HG03432 (cell line): ENCODE data around the gene FNDC3A.
"Not testable (repeated sequence)": the region's sequence is repeated elsewhere in the genome, so short reads cannot be mapped to it uniquely, and the experiment has no call there.

ENCODE experiments used
- ATAC-seq: cut with Tn5 transposase; IDR thresholded peaks from one replicate; pipeline ENCODE4 v1.9.1; 2021; ENCODE audit warnings: mild to moderate bottlenecking, moderate library complexity; ENCODE audit not compliant: unreplicated experiment

FNDC3A gene

DNA sequence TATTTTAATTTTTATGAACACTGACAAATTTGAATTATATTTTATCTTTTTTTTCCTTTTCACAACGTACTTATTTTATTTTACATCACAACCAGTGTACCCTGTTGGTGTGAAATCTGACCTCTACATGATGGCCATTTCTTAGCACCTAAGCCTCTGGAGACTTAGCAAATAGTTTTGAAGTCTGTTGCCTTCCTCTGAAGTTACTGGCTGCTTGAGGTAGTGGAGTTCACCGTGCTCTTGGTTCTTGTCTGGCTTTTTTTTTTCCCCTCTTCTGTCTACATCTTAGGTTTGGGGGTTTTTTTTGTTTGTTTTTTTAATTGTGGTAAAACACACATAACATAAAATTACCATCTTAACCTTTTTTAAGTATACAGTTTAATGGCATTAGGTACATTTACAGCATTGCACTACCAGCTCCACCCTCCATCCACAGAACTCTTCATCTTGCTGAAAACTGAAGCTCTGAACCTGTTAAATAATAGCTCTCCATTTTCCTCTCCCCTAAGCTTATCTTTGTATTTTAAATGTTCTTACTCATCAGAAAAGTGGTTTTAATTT lies 150.3 kb downstream of the FNDC3A start:
- ATAC-seq, result no peak

DNA sequence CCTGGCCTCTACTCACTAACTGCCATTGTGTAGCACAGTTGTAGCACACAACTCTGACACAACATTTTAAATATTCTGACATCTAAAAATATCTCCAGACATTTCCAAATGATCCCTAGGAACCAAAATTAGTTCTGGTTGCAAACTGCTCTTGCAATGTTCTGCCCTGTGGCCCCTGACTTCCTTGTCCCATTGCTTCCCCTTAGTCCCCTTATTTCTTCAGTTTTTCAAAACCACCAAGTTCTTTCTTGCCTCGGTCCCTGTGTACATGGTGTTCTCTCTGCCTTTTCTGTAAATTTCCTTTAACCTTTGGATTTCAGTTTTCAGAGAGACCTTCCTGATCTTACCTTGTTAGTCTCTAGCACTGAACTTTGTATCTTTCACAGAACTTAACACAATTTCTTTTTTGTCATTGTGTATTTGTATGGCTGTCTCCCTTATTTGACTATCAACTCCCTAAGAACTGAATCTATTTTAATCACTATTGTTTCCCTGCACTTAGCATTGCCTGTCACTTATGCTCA lies 156.8 kb downstream of the FNDC3A start:
- ATAC-seq, result no peak

DNA sequence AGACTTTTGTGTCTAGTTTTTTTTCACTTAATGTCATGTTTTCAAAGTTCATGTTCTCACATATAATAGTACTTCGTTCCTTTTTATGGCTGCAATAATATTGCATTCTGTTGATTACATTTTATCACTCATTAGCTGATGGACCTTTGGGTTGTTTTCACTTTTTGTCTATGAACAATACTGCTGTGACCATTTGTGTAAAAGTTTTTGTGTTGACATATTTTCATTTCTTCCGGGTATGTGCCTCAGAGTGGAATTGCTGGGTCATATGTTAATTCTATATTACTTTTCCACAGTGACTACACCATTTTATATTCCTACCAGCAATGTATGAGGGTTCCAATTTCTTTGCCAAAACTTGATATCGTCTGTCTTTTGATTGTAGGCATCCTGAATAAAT lies 158.6 kb downstream of the FNDC3A start:
- ATAC-seq, result no peak

DNA sequence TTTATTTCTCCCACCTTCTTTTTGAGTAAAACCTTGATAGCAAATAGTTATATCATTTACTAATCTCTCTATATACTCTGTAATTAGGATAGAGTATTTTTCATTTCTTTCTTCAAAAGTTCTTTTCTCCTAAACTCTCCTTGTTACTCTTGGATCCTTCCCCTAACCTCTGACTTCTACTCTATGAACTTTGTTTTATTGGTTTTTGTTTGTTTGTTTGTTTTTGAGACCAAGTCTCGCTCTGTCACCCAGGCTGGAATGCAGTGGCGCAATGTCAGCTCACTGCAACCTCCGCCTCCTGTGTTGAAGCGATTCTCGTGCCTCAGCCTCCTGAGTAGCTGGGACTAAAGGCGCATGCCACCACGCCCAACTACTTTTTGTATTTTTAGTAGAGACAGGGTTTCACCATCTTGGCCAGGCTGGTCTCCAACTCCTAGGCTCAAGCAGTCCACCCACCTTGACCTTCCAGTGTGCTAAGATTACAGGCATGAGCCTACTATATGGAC lies 161.5 kb downstream of the FNDC3A start:
- ATAC-seq, result not testable (repeated sequence)

DNA sequence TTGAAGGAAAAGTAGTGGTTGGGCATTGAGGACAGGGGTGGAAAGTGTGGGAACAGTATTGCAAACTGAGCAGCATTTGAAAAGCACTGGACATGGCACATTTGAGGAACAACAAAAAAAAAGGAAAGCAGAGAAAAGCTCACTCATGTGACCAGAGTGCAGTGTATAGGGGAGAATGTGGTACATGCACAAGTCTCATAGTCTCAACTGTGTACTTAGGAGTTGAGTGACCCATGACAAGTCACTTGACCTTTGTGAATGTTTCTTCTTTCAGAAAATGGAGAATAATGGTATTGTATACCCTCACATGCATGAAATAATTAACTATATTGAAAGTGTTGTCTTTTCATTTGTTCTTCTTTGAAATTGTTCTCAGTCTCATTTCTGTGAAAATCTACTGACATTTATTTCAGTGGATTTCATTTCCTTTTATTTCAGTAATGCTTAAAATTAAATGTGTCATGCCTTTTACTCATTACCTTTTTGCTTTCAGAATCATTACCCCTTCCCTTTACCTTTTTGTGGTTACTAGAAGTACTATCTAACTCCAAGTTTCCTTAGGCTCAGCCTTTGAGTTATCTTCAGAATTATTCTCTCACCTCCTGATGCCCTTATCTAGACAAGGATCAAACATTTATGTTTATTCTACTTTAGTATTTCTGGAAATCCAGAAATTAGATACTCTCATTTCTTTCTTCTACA lies 165.3 kb downstream of the FNDC3A start:
- ATAC-seq, result no peak

DNA sequence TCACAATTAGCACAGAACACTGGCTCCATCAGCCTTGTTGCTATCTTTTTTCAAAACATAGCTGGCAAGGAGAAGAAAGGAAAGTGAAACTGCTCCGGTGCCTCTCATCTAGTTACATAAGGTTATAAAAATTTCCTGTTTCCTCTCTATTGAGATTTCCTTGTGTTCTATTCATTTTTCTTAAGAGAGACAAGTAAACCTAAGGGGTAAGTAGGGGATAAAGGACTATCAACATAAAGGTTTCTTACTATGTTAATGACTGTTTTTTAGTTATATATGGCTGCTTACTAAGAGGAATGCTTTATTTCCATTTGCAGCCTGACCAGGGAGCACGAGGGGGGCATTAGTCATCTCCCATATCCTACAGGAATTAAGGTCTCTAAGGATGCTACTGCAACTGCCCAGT lies 171.2 kb downstream of the FNDC3A start:
- ATAC-seq, result no peak

DNA sequence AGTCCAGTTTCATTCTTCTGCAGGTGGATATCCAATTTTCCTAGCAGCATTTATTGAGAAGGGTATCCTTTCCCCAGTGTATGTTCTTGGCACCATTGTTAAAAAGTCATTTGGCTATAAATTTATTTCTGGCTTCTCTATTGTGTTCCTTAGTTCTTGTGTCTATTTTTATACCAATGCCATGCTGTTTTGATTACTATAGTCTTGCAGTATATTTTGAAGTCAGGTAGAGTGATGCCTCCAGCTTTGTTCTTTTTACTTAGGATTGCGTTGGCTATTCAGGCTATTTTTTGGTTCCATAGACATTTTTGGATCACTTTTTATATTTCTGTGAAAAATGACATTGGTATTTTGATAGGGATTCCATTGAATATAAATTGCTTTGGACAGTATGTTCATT lies 172.7 kb downstream of the FNDC3A start:
- no peak for ATAC-seq

DNA sequence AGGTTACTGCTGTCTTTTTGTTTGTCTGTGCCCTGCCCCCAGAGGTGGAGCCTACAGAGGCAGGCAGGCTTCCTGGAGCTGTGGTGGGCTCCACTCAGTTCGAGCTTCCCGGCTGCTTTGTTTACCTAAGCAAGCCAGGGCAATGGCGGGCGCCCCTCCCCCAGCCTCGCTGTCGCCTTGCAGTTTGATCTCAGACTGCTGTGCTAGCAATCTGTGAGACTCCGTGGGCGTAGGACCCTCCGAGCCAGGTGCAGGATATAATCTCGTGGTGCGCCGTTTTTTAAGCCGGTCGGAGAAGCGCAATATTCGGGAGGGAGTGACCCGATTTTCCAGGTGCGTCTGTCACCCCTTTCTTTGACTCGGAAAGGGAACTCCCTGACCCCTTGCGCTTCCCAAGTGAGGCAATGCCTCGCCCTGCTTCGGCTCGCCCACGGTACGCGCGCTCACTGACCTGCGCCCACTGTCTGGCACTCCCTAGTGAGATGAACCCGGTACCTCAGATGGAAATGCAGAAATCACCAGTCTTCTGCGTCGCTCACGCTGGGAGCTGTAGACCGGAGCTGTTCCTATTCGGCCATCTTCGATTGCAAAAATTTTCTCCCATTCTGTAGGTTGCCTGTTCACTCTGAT lies 182.4 kb downstream of the FNDC3A start:
- not testable (repeated sequence) for ATAC-seq

DNA sequence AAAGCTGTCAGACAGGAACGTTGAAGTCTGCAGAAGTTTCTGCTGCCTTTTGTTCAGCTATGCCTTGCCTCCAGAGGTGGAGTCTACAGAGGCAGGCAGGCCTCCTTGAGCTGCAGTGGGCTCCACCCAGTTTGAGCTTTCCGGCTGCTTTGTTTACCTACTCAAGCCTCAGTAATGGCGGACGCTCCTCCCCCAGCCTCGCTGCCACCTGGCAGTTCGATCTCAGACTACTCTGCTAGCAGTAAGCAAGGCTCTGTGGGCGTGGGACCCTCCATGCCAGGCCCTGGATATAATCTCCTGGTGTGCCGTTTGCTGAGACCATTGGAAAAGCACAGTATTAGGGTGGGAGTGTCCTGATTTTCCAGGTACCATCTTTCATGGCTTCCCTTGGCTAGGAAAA lies 187.4 kb downstream of the FNDC3A start:
- not testable (repeated sequence) for ATAC-seq

DNA sequence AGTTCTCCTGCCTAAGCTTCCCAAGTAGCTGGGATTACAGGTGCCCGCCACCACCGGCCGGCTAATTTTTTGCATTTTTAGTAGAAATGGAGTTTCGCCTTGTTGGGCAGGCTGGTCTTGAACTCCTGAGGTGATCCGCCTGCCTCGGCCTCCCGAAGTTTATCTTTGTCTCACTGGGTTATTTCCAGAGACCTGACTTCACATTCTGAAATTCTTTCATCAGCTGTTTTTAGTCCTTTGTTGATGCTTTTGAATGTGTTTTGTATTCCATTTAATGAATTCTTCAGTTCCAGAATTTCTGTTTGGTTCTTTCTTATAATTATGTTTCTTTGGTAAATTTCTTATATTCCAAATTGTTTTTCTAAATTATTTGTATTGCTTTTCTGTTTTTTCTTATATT lies 189.0 kb downstream of the FNDC3A start:
- no peak for ATAC-seq

DNA sequence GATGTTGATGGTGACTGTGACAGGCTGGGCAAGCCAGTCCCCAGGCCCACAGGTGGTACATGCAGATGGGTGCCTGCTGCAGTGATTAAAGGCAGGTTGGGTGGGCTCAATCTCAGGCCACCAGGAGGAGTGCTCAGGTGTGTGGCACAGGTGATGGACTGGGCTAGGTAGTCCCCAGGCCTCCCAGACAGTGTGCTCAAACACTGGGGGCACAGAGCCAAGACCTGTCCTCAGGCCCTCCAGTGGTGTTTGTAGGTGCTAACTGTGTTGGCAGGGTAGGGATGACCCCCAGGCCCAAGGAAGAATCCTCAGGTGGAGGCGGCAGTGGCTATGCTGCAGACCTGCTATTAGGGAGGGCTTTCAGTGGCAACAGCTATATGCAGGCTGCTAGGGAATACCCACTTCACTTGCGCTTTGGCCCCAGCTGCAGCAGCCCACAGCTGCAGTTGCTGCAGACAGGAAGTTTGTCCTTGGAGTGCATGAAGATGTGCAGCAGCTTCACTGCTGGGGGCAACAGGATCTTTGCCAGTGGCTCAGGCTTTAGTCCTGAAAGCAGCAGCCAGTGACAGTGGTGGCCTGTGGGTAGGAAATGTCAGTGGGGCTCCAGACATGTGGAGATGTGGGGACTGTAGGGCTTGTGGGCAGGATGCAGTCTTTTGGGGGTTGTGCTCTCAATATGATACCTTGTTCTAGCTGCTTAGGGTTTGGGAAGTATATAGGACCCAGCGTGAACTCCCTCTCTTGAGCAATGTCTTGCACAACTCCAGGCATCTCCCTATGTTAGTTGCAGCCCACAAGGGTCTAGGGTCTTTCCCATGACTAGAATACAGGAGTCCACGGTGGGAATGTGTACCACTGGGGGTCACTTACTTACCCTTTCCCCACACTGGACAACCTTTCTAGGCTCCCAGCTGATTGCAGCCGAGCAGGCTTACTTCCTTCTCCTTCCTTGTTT lies 190.4 kb downstream of the FNDC3A start:
- ATAC-seq, result no peak

DNA sequence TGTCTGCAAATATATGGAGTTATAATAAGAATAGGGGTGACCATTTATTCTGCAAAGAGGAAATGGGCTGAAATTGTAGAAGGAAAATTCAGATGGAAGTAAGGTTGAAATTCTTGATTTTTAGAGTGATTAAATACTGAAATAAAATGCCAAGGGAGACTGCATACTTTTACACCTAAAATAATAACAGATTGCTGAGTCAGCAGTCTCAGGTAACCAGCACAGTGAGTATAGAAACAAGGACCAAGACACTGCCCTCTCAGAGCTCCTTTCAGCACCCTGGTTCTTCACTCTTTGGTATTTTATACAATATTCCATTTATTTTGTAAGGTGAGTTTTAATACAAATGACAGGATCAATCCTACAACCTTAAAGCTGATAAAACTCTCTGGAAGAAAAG lies 195.6 kb downstream of the FNDC3A start:
- no peak for ATAC-seq

DNA sequence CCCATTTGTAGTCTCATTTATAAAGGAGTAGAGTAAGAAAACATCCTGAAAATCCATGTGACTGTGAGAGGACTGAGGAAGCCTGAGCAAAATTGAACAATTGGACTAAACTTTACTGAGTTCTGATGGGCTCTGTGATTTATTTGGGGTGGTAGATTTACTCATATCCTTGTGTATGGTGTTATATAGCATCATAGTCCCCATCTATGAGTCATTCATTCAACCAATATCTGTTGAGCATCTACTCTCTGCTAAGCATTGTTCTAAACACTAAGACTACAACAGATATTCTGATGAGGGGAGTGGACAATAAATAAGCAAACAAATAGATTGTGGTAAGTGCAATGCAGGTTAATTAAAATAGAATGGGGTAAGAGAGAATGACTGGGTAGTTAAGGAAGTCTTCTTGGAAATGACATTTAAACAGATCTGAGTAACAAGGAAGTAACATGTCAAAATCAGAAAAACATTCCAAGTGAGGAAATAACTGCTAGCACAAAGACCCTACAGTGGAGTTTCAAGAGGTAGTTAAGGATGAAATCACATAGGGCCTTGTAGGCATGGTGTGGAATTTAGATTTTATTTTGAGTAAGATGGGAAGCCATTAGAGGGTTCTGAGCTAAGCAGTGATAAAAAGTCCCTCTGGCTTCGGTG lies 208.1 kb downstream of the FNDC3A start:
- ATAC-seq, result no peak

DNA sequence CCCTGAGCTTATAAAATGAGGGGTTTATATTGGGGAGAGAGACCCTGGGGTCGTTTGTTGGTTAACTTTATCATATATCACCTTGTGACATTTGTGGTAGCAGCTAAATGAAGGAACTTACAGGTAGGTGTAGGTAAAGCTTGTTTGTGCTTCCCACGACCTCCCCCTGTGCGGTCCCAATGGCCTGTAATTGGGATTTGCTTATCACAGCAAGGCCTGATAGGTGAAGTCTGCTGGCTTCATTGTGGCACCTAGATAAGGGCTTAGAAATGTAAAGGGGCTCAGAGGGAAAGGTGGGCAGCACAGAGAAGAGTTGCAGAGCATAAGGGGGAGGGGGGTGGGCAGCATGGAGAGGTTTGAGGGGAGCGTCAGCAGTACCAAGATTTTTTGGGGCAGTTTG lies 208.9 kb downstream of the FNDC3A start:
- ATAC-seq, result no peak

DNA sequence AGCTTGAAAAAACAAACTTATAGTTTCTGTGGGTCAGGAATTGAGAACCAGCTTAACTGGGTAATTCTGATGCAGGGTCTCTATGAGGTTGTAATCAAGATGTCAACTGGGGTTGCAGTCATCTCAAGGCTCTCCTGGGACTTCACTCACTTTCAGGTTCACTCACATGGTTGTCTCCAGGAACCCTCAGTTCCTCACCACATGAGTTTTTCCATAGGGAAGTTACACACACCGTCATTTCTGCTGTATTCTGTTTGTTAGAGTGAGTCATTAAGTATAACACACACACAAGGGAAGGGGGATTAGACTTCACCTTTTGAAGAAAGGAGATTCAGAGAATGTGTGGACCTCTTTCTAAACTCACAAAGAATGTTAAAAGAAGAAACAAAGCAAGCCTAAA lies 209.6 kb downstream of the FNDC3A start:
- no peak for ATAC-seq

DNA sequence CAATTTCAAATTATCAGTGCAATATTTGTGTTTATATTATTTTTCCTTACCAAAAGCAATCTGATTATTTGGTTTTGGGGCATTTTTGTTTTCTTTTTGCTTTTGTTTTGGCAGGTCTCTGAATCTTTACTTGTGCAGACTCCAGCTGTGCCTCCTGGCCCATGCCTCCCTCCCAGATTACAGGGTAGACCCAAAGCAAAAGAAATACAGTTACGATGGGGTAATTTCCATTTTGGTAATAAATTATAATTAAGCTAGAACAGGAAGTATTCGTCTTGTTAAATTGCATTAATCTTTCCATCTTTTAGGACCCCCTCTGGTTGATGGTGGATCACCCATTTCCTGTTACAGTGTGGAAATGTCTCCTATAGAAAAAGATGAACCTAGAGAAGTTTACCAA lies 215.2 kb downstream of the FNDC3A start:
- ATAC-seq, result no peak

DNA sequence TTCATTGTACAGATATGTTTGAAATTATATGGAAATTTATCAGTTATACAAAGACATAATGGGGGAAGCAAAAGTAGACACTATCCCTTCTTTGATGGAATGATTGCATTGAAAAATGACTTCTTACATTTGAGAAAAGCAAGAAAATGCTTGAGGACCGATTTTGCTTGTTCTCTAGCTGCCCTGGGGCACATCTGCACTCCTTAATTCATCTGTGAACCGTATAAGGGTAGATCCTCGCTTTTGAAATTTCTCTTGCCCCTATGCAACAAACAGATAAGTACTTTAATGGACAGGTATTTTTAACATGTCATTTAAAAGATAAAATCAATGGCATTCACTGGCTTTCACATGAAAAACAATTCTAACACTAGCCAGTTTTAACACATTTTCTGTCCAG lies 230.9 kb downstream of the FNDC3A start:
- ATAC-seq, result no peak

DNA sequence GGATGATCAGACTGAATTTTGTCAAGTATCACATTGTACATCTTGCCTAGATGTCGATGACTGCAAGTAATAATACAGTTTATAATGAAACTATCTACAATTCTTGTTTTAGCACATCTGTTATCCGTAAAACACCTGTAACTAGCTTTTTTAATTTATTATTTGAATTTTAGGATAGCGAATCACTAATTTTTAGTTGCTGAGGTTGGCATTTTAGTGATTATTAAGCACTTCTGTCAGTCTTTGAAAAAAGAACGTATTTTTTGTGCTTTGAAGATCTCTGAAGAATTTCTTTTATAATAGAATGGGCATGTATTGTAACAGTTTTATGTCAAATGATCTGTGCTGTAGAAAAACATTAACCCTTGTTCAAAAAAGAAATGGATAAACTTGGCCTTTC lies 232.9 kb downstream of the FNDC3A start:
- no peak for ATAC-seq

DNA sequence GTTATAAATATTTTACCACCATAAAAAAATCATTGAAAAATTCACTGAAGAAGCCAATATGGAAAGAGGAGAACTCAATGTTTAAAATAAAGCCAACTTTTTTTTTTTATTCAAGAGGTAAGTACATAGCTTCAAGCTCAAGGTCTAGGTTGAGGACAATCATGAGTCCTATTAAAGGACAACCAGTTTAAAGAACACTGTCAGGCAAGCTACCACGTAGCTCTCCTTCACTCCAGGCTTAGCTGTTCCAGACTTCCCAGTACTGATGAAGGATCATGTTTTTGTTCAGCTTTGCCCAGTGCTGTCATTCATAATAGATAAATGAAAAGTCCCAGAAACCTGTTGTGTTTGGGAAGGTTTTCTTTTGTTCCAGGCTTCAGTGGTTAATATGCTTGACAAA lies 234.4 kb downstream of the FNDC3A start:
- no peak for ATAC-seq

DNA sequence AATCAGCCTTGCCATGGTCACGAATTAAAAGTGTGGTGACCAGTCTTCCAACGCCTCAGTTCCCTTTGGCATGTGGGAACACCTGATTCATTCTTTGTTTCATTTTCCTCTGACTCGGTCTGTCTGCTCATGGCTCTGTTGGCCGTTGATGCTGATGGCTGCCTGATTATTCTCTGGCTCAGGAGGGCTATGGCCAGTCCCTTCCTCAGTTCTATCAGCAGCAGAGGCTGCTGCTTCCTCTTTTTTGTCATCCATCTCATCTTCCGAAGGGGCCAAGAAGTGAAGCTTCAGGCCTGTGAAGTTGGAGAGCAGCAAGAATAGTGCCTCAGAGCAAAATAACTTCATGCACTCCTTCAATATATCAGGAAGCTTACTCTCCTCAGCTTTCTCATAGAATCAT lies 235.0 kb downstream of the FNDC3A start:
- ATAC-seq, result no peak
